ENCODE measurements around the gene ABCB6. TPM values are rescaled to one million over a fixed set of nuclear protein-coding genes. Genes with fewer than 3 reads are reported as not detected.

Gene ABCB6
- total RNA-seq, 1 donor from 2014 or later: 12.5 TPM

DNA sequence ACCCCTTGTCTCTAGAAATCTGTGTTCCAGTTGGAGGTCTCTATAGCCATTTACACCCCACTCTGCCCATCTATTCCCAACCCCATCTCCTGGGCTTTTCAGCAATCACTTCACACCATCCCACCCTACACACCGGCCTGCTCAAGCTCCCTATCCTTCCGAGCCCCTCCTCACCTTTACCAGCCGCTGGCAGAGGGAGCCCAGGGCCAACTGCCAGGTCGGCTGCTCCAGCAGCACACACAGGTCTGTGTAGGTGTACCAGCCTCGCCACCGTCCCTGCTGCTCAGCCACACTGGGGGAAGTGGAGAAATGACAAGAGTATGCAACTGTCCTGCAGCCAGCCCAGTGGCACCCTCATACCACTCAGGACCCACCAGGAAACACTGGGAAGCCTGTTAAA, 45.6 kb downstream of the ABCB6 start:
- no peak overlapping the region for H3K4me3 Mint-ChIP-seq (ENCODE audit: unreplicated experiment)
- H3K9me3 Mint-ChIP-seq (ENCODE audit: unreplicated experiment): no peaks in the 10 kb centered on the region
- H3K27me3 ChIP-seq (ENCODE audit: insufficient read depth, low read length): no peaks in the 10 kb centered on the region
- H3K36me3 Mint-ChIP-seq (ENCODE audit: low read depth, unreplicated experiment): peaks cover 18% of the 10 kb centered on the region
- H2AFZ ChIP-seq (ENCODE audit: low read depth, low read length): no peak overlapping the region
- no peaks in the 10 kb centered on the region for H3K9me3 ChIP-seq (ENCODE audit: insufficient read depth, low read depth, low read length)
- peaks cover 20% of the 10 kb centered on the region for H4K20me1 ChIP-seq (ENCODE audit: insufficient read depth, low read length)
- H3K27ac Mint-ChIP-seq (ENCODE audit: unreplicated experiment): no peak overlapping the region
- H3K79me2 ChIP-seq (ENCODE audit: insufficient read depth, low read length): peaks cover 16% of the 10 kb centered on the region
- peaks cover 18% of the 10 kb centered on the region for H3K4me1 Mint-ChIP-seq (ENCODE audit: low read depth, unreplicated experiment)
- H3K27ac ChIP-seq (ENCODE audit: low read depth, low read length): no peak overlapping the region
- peaks cover 17% of the 10 kb centered on the region for H3K4me1 ChIP-seq (ENCODE audit: insufficient read depth, low read length)
- H3K36me3 ChIP-seq (ENCODE audit: insufficient read depth, low read length): peaks cover 4% of the 10 kb centered on the region
- H3K4me2 ChIP-seq (ENCODE audit: low read length): no peak overlapping the region
- H3K4me3 ChIP-seq (ENCODE audit: insufficient read depth, low read depth, low read length): no peak overlapping the region
- DNase-seq (ENCODE audit: low read depth) (no peak), FAIRE-seq (no peak)
- H3K27me3 Mint-ChIP-seq (ENCODE audit: low read depth, unreplicated experiment): peaks cover 2% of the 10 kb centered on the region
- no peak for TF ChIP-seq EZH2 (IDR thresholded peaks at IDR 0.05; ENCODE audit: insufficient read depth, low read length)
- TF ChIP-seq, protein P1, sequence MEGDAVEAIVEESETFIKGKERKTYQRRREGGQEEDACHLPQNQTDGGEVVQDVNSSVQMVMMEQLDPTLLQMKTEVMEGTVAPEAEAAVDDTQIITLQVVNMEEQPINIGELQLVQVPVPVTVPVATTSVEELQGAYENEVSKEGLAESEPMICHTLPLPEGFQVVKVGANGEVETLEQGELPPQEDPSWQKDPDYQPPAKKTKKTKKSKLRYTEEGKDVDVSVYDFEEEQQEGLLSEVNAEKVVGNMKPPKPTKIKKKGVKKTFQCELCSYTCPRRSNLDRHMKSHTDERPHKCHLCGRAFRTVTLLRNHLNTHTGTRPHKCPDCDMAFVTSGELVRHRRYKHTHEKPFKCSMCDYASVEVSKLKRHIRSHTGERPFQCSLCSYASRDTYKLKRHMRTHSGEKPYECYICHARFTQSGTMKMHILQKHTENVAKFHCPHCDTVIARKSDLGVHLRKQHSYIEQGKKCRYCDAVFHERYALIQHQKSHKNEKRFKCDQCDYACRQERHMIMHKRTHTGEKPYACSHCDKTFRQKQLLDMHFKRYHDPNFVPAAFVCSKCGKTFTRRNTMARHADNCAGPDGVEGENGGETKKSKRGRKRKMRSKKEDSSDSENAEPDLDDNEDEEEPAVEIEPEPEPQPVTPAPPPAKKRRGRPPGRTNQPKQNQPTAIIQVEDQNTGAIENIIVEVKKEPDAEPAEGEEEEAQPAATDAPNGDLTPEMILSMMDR (IDR thresholded peaks at IDR 0.05; ENCODE audit: insufficient read depth, low read depth, low read length): no peak
- H3K9ac ChIP-seq (ENCODE audit: low read length): no peak overlapping the region

DNA sequence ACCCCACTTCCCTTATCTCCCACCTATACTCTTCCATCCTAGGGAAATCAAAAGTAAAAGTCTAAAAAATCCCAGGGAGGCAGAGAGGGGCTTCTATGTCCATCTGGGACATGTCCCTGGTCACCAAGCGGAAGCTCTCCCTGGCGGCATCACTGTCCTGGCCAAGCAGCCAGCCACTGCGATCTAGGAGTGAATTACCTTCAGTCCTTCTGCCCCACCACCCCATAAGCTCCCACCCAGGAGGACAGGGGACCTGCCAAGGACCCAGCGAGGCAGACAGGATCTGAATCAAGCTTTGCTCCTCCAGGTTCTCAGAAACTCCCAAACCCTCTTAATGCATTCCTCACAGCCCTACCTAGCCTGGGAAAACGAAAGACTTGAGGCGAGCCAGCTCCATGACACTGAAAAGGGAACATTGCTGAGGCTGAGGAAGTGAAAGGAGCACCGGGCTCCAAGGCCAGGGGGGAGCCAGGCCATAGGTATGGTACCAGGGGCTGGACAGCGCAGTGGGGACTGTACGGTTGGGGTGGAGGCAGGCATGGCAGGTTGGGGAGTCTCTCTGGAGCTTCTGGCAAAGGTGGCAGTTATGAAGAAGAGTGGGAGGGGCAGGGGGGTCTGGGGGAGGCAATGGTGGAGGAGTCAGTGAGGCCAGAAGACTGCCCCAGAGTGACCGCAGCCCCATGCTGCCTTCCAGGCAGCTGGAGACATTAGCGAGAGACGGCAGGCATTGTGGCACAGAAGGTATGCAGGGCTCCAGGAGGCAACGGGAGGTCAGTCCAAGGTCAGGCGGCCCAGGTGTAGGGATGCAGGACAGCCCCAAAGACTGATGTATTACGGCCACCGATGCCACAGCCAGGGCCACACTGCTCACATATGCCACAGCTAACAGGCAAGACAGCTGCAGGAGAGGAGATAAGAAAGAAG, 46.3 kb downstream of the ABCB6 start:
- Histone ChIP-seq H3K27ac (ENCODE audit: low read depth, low read length) (no peak overlapping the region), H3K27me3 (ENCODE audit: insufficient read depth, low read length) (no peaks in the 10 kb centered on the region), H3K9ac (ENCODE audit: low read length) (no peak overlapping the region), H4K20me1 (ENCODE audit: insufficient read depth, low read length) (peaks cover 20% of the 10 kb centered on the region), H2AFZ (ENCODE audit: low read depth, low read length) (no peak overlapping the region), H3K36me3 (ENCODE audit: insufficient read depth, low read length) (peaks cover 4% of the 10 kb centered on the region), H3K79me2 (ENCODE audit: insufficient read depth, low read length) (peaks cover 16% of the 10 kb centered on the region), H3K4me1 (ENCODE audit: insufficient read depth, low read length) (peaks cover 15% of the 10 kb centered on the region), H3K4me2 (ENCODE audit: low read length) (no peak overlapping the region), H3K4me3 (ENCODE audit: insufficient read depth, low read depth, low read length) (no peak overlapping the region), H3K9me3 (ENCODE audit: insufficient read depth, low read depth, low read length) (no peaks in the 10 kb centered on the region)
- H3K4me3 Mint-ChIP-seq (ENCODE audit: unreplicated experiment): no peak overlapping the region
- H3K36me3 Mint-ChIP-seq (ENCODE audit: low read depth, unreplicated experiment): peaks cover 18% of the 10 kb centered on the region
- DNase-seq (ENCODE audit: low read depth) (no peak), FAIRE-seq (no peak)
- TF ChIP-seq EZH2 (IDR thresholded peaks at IDR 0.05; ENCODE audit: insufficient read depth, low read length): no peak
- TF ChIP-seq, protein P1 (IDR thresholded peaks at IDR 0.05; ENCODE audit: insufficient read depth, low read depth, low read length): no peak
- H3K27me3 Mint-ChIP-seq (ENCODE audit: low read depth, unreplicated experiment): peaks cover 9% of the 10 kb centered on the region
- peaks cover 15% of the 10 kb centered on the region for H3K4me1 Mint-ChIP-seq (ENCODE audit: low read depth, unreplicated experiment)
- no peak overlapping the region for H3K27ac Mint-ChIP-seq (ENCODE audit: unreplicated experiment)
- no peaks in the 10 kb centered on the region for H3K9me3 Mint-ChIP-seq (ENCODE audit: unreplicated experiment)

DNA sequence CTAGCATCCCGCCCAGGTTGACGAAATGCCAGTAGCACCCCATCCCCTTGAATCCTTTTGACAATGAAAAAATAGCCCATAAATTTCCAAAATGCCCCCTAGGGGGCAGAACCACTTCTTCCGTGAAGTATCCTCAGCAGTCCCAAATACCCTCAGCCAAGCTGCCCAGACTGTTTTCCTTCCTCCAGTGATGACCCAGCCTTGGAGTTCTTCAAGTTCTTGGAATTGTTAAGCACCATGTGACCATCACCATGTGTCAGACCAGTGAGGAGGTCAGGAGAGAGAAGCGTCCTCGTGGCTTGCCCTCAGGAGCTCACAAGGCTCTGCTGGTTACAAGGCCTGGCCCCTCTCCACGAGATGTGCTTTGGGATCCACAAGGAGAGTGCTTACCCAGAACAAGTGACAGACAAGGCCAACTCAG, 47.5 kb downstream of the ABCB6 start:
- Histone ChIP-seq H3K36me3 (ENCODE audit: insufficient read depth, low read length) (peaks cover 4% of the 10 kb centered on the region), H3K9ac (ENCODE audit: low read length) (no peak overlapping the region), H3K27me3 (ENCODE audit: insufficient read depth, low read length) (no peaks in the 10 kb centered on the region), H3K9me3 (ENCODE audit: insufficient read depth, low read depth, low read length) (no peaks in the 10 kb centered on the region), H2AFZ (ENCODE audit: low read depth, low read length) (no peak overlapping the region), H3K27ac (ENCODE audit: low read depth, low read length) (no peak overlapping the region), H3K79me2 (ENCODE audit: insufficient read depth, low read length) (peaks cover 14% of the 10 kb centered on the region), H3K4me3 (ENCODE audit: insufficient read depth, low read depth, low read length) (no peak overlapping the region), H3K4me2 (ENCODE audit: low read length) (no peak overlapping the region), H4K20me1 (ENCODE audit: insufficient read depth, low read length) (peaks cover 20% of the 10 kb centered on the region), H3K4me1 (ENCODE audit: insufficient read depth, low read length) (peaks cover 12% of the 10 kb centered on the region)
- H3K9me3 Mint-ChIP-seq (ENCODE audit: unreplicated experiment): no peaks in the 10 kb centered on the region
- no peak overlapping the region for H3K4me3 Mint-ChIP-seq (ENCODE audit: unreplicated experiment)
- peaks cover 12% of the 10 kb centered on the region for H3K4me1 Mint-ChIP-seq (ENCODE audit: low read depth, unreplicated experiment)
- FAIRE-seq (peak; percentile 45), DNase-seq (ENCODE audit: low read depth) (peak; percentile 67)
- peak overlapping the region; percentile 42 for H3K27ac Mint-ChIP-seq (ENCODE audit: unreplicated experiment)
- peaks cover 9% of the 10 kb centered on the region for H3K27me3 Mint-ChIP-seq (ENCODE audit: low read depth, unreplicated experiment)
- H3K36me3 Mint-ChIP-seq (ENCODE audit: low read depth, unreplicated experiment): peaks cover 18% of the 10 kb centered on the region
- TF ChIP-seq EZH2 (IDR thresholded peaks at IDR 0.05; ENCODE audit: insufficient read depth, low read length): no peak
- TF ChIP-seq, protein P1 (IDR thresholded peaks at IDR 0.05; ENCODE audit: insufficient read depth, low read depth, low read length): peak; percentile 86
